Measurements from ENCODE around the gene GREB1. TPM values are rescaled to one million over a fixed set of nuclear protein-coding genes. Genes with fewer than 3 reads are reported as not detected.

The GREB1 gene
- total RNA-seq, 2 donors from 2014 or later, result 3.1 to 7.6 TPM

GRCh38 chr2:11506611-11506969, 27.3 kb upstream of the GREB1 start:
- Histone ChIP-seq H3K27me3 (no peaks in the 10 kb centered on the region), H3K4me3 (no peak overlapping the region), H3K4me1 (no peaks in the 10 kb centered on the region), H3K27ac (no peak overlapping the region), H3K36me3 (no peaks in the 10 kb centered on the region), H3K9me3 (no peaks in the 10 kb centered on the region)
- DNase-seq (ENCODE audit: low spot score), result no peak
- TF ChIP-seq CTCF (IDR thresholded peaks at IDR 0.05), result no peak

DNA sequence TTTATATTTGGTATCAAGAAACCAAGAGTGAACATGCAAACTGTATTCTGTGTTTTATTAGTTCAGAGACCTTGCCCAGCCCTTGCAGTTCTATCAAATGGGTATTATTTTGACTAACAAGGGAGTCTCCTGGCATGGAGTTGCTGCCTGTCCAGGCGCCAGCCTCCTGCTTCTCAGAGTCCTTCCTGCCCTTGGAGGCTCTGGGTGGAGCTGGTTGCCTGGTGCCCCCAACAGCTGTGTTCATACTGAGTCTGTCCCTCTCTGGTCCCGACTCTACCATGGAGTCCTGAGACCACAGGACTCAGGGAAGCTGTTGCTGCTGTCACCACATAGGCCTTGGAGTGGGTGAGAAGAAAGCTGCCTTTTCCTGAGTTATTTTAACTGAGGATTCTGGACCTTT, 26.3 kb upstream of the GREB1 start:
- no peak for TF ChIP-seq CTCF (IDR thresholded peaks at IDR 0.05)
- H3K27me3 ChIP-seq, result no peaks in the 10 kb centered on the region
- no peaks in the 10 kb centered on the region for H3K4me1 ChIP-seq
- H3K4me3 ChIP-seq, result no peak overlapping the region
- no peaks in the 10 kb centered on the region for H3K9me3 ChIP-seq
- H3K36me3 ChIP-seq, result no peaks in the 10 kb centered on the region
- no peak overlapping the region for H3K27ac ChIP-seq
- no peak for DNase-seq (ENCODE audit: low spot score)

DNA sequence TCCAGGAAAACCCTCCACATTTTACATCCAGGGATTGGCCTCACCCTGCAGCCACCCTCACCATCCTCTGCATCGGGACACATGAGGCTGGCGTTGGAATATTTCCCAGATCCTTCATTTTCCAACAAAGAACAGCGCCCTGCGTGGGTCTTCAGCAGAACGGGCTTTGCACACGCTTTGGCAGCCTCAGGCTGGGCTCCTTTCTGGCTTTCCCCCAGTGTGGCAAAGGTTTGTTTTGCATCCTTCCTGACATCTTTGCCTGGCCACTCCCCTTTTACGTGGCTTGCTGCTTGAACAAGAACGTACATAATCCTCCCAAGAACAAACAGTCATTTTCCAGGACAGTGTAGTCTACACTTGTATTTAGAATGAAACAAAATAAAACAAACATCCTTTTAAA, 25.6 kb upstream of the GREB1 start:
- Histone ChIP-seq H3K9me3 (no peaks in the 10 kb centered on the region), H3K4me1 (no peaks in the 10 kb centered on the region), H3K4me3 (no peak overlapping the region), H3K27ac (no peak overlapping the region), H3K36me3 (no peaks in the 10 kb centered on the region), H3K27me3 (no peaks in the 10 kb centered on the region)
- DNase-seq (ENCODE audit: low spot score), result no peak
- no peak for TF ChIP-seq CTCF (IDR thresholded peaks at IDR 0.05)

DNA sequence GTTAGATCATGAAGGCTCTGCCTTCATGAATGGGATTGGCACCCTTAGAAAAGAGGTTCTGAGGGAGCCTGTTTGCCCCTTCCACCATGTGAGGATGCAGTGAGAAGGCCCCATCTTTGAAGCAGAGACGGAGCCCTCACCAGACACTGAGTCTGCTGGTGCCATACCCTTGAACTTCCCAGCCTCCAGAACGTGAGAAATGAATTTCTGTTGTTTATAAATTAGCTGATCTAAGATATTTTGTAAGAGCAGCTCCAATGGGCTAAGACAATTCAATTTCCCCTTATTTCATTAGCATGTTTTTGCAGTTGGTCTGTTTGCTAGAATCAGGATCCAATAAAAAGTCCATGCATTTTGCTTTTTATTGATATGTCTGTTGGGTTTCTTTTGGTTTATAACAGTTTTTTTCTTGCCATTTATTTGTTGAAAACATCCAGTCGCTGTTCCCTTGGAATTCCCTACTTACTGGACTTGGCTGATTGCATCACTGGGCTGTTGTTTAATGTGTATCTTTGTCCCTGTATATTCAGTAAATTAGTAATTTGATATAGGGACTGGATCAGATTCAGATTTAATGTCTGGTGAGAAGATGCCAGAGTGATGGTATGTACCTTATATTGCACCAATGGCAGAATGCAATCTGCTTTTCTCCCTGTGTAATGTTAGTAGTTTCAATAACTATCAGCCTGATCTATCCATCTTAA, 24.0 kb upstream of the GREB1 start:
- Histone ChIP-seq H3K27me3 (no peaks in the 10 kb centered on the region), H3K4me3 (no peak overlapping the region), H3K36me3 (no peaks in the 10 kb centered on the region), H3K9me3 (no peaks in the 10 kb centered on the region), H3K4me1 (no peaks in the 10 kb centered on the region), H3K27ac (no peak overlapping the region)
- TF ChIP-seq CTCF (IDR thresholded peaks at IDR 0.05), result no peak
- no peak for DNase-seq (ENCODE audit: low spot score)

DNA sequence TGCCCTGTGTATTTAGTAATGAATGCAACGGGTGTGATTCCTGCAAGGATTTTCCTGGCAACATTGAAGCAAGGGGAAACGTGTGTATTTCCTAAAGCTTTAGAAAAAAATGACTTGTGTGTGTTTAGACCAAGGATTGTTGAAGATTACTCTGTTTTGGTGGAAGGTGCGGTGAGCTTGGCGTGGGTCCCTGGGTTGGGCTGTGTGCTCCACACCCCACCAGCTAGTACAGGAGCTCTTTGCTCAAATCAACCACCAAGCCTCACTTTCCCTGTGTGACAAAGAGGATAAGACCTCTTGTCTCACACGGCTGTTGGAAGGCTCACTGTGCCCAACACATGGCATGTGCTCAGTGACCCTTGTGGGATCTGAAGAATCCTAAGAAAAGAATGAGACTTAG, 21.4 kb upstream of the GREB1 start:
- no peak for TF ChIP-seq CTCF (IDR thresholded peaks at IDR 0.05)
- Histone ChIP-seq H3K4me3 (no peak overlapping the region), H3K9me3 (no peaks in the 10 kb centered on the region), H3K4me1 (no peaks in the 10 kb centered on the region), H3K36me3 (no peaks in the 10 kb centered on the region), H3K27me3 (no peaks in the 10 kb centered on the region), H3K27ac (no peak overlapping the region)
- DNase-seq (ENCODE audit: low spot score), result no peak

DNA sequence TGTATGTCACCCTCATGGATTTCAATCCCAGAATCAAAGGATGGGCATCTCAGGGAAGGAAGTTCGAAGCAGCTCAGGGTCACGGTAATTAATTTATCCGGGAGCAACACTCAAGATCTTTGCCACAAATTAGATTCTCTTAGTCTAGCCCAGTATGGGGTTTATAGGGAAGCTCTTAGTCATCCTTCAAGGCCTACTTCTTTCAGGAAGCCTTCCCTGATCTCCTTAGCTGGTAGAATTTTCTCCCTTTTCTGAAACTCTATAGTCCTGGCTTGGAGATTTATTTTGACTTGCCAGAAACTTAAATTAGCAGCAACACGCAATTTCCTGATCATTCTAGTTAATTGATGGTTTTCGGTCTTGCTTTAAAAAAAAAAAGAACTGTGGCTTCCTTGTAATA, 20.5 kb upstream of the GREB1 start:
- Histone ChIP-seq H3K4me1 (no peaks in the 10 kb centered on the region), H3K9me3 (no peaks in the 10 kb centered on the region), H3K27ac (no peak overlapping the region), H3K27me3 (no peaks in the 10 kb centered on the region), H3K4me3 (no peak overlapping the region), H3K36me3 (no peaks in the 10 kb centered on the region)
- no peak for TF ChIP-seq CTCF (IDR thresholded peaks at IDR 0.05)
- DNase-seq (ENCODE audit: low spot score), result no peak
